Spleen (tissue), 11 donors: ENCODE data around the gene MAPK14. TPM values are rescaled to one million over a fixed set of nuclear protein-coding genes. Genes with fewer than 3 reads are reported as not detected.

Experiments used
- DNase-seq: peaks from one replicate; pipeline ENCODE4 v3.0.0-alpha.2; 2020
- H3K27ac ChIP-seq, 8 donors: fragments of 200-600 bp; sonication (generic) in 7 of 8; 1 replicate in 4 of 8; 2 replicates in 4 of 8; pipeline versions ENCODE4 v1.5.0 to v1.8.0; 2016 to 2021; ENCODE audit warnings: inconsistent platforms in 4 of 8, mild to moderate bottlenecking in 4 of 8, moderate library complexity in 1 of 8
- H3K27me3 ChIP-seq, 7 donors: fragments of 200-600 bp; sonication (generic) in 6 of 7; replicated peaks in 1 of 7; 1 replicate in 4 of 7; 2 replicates in 3 of 7; pipeline versions ENCODE4 v1.5.0 to v1.8.0; 2016 to 2021; ENCODE audit warnings: inconsistent platforms in 3 of 7, mild to moderate bottlenecking in 1 of 7
- H3K36me3 ChIP-seq, 6 donors: fragments of 200-600 bp; sonication (generic) in 5 of 6; 1 replicate in 4 of 6; 2 replicates in 2 of 6; pipeline versions ENCODE4 v1.5.0 to v1.8.0; 2016 to 2021; ENCODE audit warnings: inconsistent platforms in 2 of 6
- H3K4me1 ChIP-seq, 6 donors: fragments of 200-600 bp; sonication (generic) in 5 of 6; 1 replicate in 3 of 6; 2 replicates in 3 of 6; pipeline versions ENCODE4 v1.5.0 to v1.8.0; 2016 to 2021; ENCODE audit warnings: inconsistent platforms in 3 of 6
- H3K4me3 ChIP-seq, 8 donors: fragments of 200-600 bp; sonication (generic) in 7 of 8; 1 replicate in 4 of 8; 2 replicates in 4 of 8; pipeline versions ENCODE4 v1.5.0 to v1.8.0; 2016 to 2021; ENCODE audit warnings: inconsistent platforms in 4 of 8, mild to moderate bottlenecking in 4 of 8, moderate library complexity in 2 of 8
- H3K9me3 ChIP-seq, 8 donors: fragments of 200-600 bp; sonication (generic) in 7 of 8; 1 replicate in 4 of 8; 2 replicates in 4 of 8; pipeline versions ENCODE4 v1.5.0 to v1.8.0; 2016 to 2021; ENCODE audit warnings: inconsistent platforms in 4 of 8
- POLR2A ChIP-seq, 3 donors: fragments of 450-650 bp; IDR thresholded peaks; one replicate each; pipeline ENCODE4 v1.5.1; 2017; ENCODE audit warnings: antibody characterized with exemption in 3 of 3, mild to moderate bottlenecking in 1 of 3
- POLR2AphosphoS5 ChIP-seq, 3 donors: sonication (generic); formaldehyde crosslinking; IDR thresholded peaks; one replicate each; pipeline ENCODE4 v1.5.1; 2017; ENCODE audit warnings: antibody characterized with exemption in 3 of 3
- WGBS, 5 donors: extraction: QIAGEN DNeasy Blood & Tissue Kit in 3 of 5; methylation state at CpG; one replicate each; pipeline versions ENCODE4 v1.1.5 to v1.1.7; 2013 to 2018; 5-methylcytosine and 5-hydroxymethylcytosine counted together
- intact Hi-C: fragments of 100-400 bp; cut with DNase I; formaldehyde crosslinking; loops from one replicate; pipeline ENCODE4 v1.15.0; 2023; ENCODE audit warnings: low total_unique reads
- polyA plus RNA-seq, 3 donors: library from polyadenylated mRNA; stranded (reverse); fragments of 200-250 nt; gene quantifications; one replicate each; pipeline ENCODE4 v1.2.1, GENCODE V29; 2013
- total RNA-seq, 7 donors: library from RNA; depleted of rRNA in 3 of 7; stranded (reverse); fragments of >200 nt in 3 of 7; fragmentation: NEBNext Ultra II Directional in 4 of 7; extraction: Animal tissue kit (Norgen Biotek cat#: 25700) in 4 of 7; gene quantifications; one replicate each; pipeline versions ENCODE4 v1.1.0 to v1.2.1, GENCODE V29; 2016 to 2021
- TF ChIP-seq, protein P1 (sequence below), 11 experiments: fragments of 200-600 bp in 7 of 11; fragments of 450-650 bp in 4 of 11; sonication (generic) in 4 of 11; IDR thresholded peaks in 8 of 11; conservative IDR thresholded peaks in 3 of 11; 1 replicate in 7 of 11; 2 replicates in 4 of 11; pipeline versions ENCODE4 v1.4.0 to v1.8.0; 2016 to 2021; ENCODE audit warnings: antibody characterized with exemption in 11 of 11, inconsistent platforms in 4 of 11, mild to moderate bottlenecking in 1 of 11
- donor health status: healthy with polysubstance abuse.
- donor health status: DM: no; HTN: no; CAD: no; lungs with moderate emphysema.
- donor health status: DM: no; HTN: no; CAD: no.
- donor health status: Bipolar disorder and iron deficiency.
- donor health status: healthy.
- donor health status: DM: no; HTN: no; CAD: no.
- donor health status: DM: yes; HTN: yes; CAD: no.

The MAPK14 gene
- total and polyA plus RNA-seq, 10 donors = 13.9 to 242 (median 94.6) TPM

DNA sequence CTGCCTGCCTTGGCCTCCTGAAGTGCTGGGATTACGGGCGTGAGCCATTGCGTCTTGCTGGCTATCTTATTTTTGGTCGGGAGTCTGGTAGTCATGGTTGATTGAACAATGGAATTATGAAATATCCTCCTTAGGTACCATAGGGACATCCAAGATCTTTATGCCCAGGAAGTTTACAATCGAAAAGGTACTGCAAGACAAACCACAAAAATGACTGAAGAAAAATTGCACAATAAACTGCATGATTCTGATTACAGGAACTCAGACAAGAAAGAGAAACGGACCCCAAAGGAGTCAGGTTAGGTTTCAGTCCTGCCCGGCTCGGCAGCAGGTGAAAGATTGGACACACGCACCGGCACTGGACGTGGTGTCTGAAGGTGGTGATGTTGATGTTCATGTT lies 8.4 kb upstream of the MAPK14 start:
- H3K36me3 ChIP-seq = no peaks in the 10 kb centered on the region
- no peak for TF ChIP-seq POLR2A (IDR thresholded peaks at IDR 0.05)
- TF ChIP-seq POLR2AphosphoS5 (IDR thresholded peaks at IDR 0.05) = peak in 1 of 3 donors; percentile 19
- DNase-seq = no peak
- 48 to 90% (median 70%) methylated on average over 11 of the region's 11 CpGs for WGBS, 5 donors
- H3K27ac ChIP-seq = peak overlapping the region in 7 of 8 donors; percentile 62 to 94 (median 81)
- H3K4me3 ChIP-seq = peak overlapping the region in 1 of 8 donors; percentile 39
- peaks cover 0 to 21% (median under 1%) of the 10 kb centered on the region in 6 donors for H3K4me1 ChIP-seq
- H3K27me3 ChIP-seq = peaks cover 0 to 10% (median 1%) of the 10 kb centered on the region in 7 donors
- intact Hi-C loops = no loop called here
- no peaks in the 10 kb centered on the region for H3K9me3 ChIP-seq

DNA sequence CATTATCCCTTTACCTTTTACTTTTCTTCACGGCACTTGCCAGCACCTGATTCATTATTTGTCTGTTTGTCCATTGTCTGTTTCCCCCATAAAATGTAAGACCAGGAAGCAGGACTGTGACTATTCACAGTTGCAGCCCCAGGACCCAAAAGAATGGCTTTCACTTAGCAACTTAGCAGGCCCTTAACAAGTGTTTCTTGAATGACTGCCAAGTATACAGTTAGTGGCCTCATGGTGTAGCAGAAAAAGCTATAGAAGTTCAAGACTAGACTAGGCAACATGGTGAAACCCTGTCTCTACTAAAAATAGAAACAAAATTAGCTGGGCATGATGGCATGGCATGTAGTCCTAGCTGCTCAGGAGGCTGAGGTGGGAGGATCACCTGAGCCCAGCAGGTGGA lies 7.5 kb upstream of the MAPK14 start:
- DNase-seq = no peak
- Histone ChIP-seq H3K4me3 (no peak overlapping the region), H3K4me1 (peaks cover 0 to 21% (median 6%) of the 10 kb centered on the region in 6 donors), H3K27me3 (peaks cover 0 to 19% (median 5%) of the 10 kb centered on the region in 7 donors), H3K9me3 (no peaks in the 10 kb centered on the region), H3K36me3 (no peaks in the 10 kb centered on the region), H3K27ac (peak overlapping the region in 7 of 8 donors; percentile 62 to 94 (median 81))
- intact Hi-C loops = loop anchor here (10.0 kb wide), 1 partner anchor 345 kb away; no protein-coding TSS in a partner anchor
- TF ChIP-seq, protein P1, sequence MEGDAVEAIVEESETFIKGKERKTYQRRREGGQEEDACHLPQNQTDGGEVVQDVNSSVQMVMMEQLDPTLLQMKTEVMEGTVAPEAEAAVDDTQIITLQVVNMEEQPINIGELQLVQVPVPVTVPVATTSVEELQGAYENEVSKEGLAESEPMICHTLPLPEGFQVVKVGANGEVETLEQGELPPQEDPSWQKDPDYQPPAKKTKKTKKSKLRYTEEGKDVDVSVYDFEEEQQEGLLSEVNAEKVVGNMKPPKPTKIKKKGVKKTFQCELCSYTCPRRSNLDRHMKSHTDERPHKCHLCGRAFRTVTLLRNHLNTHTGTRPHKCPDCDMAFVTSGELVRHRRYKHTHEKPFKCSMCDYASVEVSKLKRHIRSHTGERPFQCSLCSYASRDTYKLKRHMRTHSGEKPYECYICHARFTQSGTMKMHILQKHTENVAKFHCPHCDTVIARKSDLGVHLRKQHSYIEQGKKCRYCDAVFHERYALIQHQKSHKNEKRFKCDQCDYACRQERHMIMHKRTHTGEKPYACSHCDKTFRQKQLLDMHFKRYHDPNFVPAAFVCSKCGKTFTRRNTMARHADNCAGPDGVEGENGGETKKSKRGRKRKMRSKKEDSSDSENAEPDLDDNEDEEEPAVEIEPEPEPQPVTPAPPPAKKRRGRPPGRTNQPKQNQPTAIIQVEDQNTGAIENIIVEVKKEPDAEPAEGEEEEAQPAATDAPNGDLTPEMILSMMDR (IDR thresholded peaks at IDR 0.05 in 8 of 11, conservative IDR thresholded peaks at IDR 0.05 in 3 of 11) = no peak
- WGBS, 5 donors = 0 to 43% (median 23%) methylated on average over 1 of the region's 1 CpG

DNA sequence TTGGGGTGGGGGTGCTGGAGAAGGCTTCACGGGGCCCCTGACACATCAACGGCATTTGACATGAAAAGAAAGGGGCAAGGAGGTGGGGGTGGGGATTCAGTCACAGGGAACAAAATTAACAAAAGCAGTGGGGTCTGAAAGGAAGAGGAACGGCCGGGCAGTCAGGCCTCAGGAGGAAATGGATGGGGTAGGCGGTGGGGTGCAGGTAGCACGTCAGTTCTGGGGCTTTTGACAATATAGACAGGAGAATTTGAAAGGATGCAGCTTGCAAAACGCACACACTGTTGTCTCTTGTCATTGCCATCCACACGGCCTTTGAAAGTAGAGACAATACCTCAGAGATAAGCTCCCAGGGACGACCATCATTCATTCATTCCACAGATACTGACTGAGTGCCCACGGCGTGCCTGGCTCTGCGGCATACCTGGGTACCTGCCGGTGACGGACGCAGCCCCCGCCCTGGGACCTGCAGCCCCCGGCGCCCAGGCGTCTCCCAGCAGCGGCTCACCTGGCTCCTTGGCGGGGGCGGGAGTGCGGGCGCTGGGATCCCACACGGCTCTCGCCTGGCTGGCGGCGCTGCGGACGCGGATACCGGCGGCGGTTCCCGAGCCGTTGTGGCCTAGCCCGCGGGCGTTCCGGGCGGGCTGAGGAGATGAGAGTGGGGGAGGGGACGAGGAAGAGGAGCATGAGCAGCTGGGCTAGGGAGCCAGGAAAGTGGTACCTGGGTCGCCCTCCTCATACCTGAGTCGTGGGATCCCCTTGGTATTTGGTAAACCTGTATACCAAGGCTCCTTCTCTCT lies 3.4 kb upstream of the MAPK14 start, which contains the start of gene SLC26A8:
TSS of gene SLC26A8 (minus strand) at position 646 of the 800 bp plus-strand sequence. CDS start 4,934 bp downstream, outside the sequence.
- Histone ChIP-seq H3K4me3 (peak within 1 kb of the TSS in 5 of 8 donors; percentile 2 to 56 (median 19)), H3K27me3 (peaks cover 0 to 19% (median 5%) of the 10 kb centered on the region in 7 donors), H3K9me3 (no peaks in the 10 kb centered on the region), H3K4me1 (peaks cover 0 to 44% (median 14%) of the 10 kb centered on the region in 6 donors), H3K27ac (peak within 1 kb of the TSS in 6 of 8 donors; percentile 30 to 84 (median 66)), H3K36me3 (no peaks in the 10 kb centered on the region)
- 11 to 26% (median 13%) methylated on average over 21 to 44 of the region's 44 CpGs for WGBS, 5 donors
- TF ChIP-seq, protein P1 (IDR thresholded peaks at IDR 0.05 in 8 of 11, conservative IDR thresholded peaks at IDR 0.05 in 3 of 11) = no peak
- TF ChIP-seq POLR2AphosphoS5 (IDR thresholded peaks at IDR 0.05) = no peak
- TF ChIP-seq POLR2A (IDR thresholded peaks at IDR 0.05) = no peak
- intact Hi-C loops = loop anchor here (10.0 kb wide), 1 partner anchor 341 kb away; no protein-coding TSS in a partner anchor
- DNase-seq = peak; percentile 79

DNA sequence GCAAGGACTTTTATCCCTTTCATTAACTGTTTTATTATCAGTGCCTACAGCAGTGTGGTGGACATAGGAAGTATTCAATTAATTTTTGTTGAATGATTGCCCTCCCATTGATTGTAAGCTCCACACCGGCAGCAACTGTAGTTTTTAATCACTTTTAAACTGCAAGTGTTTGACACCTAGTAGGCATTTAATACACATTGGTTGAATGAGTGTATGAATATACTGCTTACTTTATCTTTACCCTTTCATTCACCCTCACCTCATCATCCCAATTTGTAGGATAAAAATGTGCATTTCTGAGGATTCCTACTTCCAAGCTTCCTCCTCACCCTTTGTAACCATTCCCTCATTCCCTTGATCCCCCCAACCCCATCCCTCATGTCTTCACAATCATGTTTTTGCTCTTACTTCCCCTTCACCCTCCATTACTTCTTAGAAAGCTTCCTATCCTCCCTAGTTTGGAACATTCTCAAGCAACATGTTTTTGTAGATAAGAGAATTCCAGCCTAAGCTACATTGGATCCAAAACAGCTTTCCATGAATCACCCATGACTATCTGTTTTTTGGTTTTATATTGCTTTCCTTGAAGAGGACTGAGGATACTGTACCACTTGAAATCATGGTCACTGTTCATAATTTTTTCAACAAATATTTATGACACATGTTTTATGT lies 2.2 kb upstream of the MAPK14 start:
- peaks cover 6 to 56% (median 26%) of the 10 kb centered on the region in 6 donors for H3K4me1 ChIP-seq
- no peak for DNase-seq
- no peak overlapping the region for H3K4me3 ChIP-seq
- H3K27me3 ChIP-seq = peaks cover 0 to 19% (median 5%) of the 10 kb centered on the region in 7 donors
- H3K9me3 ChIP-seq = no peaks in the 10 kb centered on the region
- H3K36me3 ChIP-seq = no peaks in the 10 kb centered on the region
- intact Hi-C loops = loop anchor here (5.0 to 10.0 kb wide), 2 partner anchors 67 to 339 kb away; no protein-coding TSS in a partner anchor
- 82 to 91% (median 91%) methylated on average over 1 of the region's 1 CpG for WGBS, 5 donors
- H3K27ac ChIP-seq = peak overlapping the region in 1 of 8 donors; percentile 80
- TF ChIP-seq POLR2A (IDR thresholded peaks at IDR 0.05) (no peak), POLR2AphosphoS5 (IDR thresholded peaks at IDR 0.05) (no peak)
- TF ChIP-seq, protein P1 (IDR thresholded peaks at IDR 0.05 in 8 of 11, conservative IDR thresholded peaks at IDR 0.05 in 3 of 11) = no peak
